GM10847 (cell line): ENCODE measurements around the gene DENND1A.

ENCODE experiments used
- POLR2A ChIP-seq: IDR thresholded peaks from 2 replicates; pipeline ENCODE4 v1.6.1; 2011; ENCODE audit not compliant: insufficient read length; ENCODE audit errors: extremely low read depth

Gene DENND1A

DNA sequence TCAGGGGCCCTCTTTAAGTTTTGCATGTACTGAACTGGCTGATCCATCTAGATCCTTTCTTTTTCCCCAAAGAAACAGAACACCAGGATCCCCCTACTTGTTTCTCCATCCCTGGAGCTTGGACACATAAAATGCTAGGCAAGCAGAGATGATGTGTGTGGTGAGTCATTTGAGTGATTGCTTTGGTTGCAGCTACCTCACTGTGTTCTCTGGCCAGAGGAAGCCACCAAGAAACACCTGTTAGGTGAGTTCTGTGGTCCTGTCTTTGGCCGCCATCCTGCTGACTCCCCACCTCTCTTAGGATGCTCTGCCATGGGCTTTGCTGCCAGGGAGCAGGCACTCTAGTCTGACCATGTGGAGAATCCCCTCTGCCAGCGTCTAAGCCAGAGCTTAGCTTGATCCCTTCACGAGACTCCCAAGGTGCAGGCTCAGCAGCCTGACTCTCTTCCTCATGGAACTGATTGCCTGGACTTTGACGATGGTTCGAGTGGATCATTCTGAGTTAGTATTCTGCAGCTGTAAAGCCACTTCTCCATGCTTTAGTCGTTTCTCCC is 27.3 kb upstream of the DENND1A start:
- TF ChIP-seq POLR2A, result no peak

DNA sequence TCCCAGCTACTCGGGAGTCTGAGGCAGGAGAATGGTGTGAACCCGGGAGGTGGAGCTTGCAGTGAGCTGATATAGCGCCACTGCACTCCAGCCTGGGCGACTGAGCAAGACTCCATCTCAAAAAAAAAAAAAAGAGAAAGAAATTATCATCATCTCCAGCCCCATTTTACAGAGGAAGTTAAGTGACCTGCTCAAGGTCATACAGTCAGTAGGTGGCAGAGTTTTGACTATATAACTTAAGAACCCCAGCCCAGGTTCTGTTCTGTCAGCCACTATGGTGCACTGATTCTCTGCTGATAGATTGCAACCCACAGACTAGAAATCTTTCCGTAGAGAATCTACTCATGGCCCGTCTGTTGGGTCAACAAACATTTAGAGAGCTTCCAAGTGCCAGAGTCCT is 25.7 kb upstream of the DENND1A start:
- TF ChIP-seq POLR2A, result no peak

DNA sequence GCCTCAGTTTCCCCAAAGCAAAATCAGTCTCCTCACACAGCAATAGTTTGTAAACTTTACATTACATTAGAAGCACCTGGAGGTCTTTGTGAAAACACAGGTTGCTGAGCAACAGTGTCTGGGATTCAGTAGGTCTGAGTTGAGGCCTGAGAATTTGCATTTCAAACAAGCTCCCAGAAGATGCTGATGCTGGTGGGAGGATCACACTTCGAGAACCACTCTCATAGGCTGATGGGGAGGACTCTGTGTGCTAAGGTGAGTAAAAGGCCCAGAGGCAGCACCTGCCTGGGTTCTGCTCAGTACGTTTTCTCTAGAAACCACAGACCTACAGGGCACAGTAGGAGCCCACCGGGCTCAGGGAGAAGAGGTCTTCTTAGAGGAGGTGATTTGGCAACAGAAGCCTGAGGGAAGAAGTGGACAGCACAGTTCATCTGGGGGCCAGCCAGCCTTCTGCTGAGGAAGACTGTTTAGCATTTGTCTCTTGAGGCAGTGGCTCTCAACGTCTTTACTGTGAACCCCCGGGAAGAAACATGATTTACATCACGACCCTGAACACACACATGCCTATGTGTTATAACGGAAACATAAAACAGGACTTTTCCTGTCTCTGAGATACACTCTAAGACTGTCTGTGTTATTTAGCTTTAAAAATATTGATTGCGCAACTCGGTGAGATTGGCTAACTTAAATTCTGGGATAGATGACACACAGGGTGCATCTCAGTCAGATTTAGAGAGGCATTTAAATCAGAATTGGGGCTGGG is 24.8 kb upstream of the DENND1A start:
- no peak for TF ChIP-seq POLR2A

DNA sequence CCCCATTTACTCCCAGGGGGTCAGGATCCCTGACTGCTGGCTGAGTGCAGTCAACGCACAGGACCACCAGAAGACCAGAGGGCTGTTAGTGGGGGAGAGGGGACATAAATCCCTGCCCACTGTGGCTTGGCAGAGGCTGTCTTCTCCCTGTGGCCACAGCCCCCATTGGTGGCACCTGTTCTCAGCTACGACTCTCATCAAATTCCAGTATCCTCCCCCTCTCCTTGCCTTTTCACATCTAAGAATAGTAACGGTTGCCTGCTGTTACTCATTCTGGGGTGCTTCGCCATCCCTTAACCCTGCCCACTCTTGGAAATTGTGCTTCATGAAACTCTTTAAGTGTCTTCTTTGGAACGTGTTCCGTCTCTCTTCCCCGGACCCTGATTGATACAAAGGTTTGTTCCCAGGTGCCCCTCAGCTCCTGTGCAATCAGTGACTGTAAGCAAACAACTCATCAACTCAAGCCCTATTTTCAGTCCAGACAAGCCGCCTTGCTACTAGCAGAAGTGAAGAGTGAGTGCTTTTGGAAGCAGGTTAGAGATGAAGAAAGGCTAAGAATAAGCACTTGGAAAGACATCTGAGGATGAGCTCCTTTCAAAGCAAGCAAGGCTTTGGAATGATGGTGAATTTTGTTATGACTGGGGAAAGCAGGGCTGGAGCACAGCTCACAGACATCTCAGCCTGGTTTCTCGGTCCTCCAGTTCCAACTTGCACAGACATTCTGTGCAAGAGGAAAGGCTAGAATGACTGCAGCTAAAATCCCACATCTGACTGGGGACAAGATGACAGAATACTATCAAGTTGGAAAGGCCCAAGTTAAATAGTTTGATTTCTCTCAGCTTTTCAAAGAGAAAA is 22.9 kb upstream of the DENND1A start:
- TF ChIP-seq POLR2A, result no peak

DNA sequence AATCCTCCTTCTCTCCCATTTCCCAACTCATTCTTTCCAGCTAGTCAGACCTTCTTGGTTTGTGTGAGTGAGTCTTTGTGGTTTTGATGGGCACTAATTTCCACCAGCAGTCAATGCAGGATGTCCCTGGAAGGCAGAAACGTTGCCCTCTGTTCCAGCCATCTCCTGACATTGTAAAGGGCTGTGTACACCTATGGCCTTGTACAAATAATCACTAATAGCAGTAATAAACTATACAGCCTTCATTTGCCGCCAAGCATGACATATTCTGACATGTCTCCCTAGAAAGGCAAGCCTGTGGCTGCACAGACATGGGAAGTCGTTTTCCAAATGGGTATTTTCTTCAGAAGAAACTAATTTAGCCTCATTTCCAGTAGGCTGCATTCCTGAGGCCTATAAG is 18.4 kb upstream of the DENND1A start:
- no peak for TF ChIP-seq POLR2A

DNA sequence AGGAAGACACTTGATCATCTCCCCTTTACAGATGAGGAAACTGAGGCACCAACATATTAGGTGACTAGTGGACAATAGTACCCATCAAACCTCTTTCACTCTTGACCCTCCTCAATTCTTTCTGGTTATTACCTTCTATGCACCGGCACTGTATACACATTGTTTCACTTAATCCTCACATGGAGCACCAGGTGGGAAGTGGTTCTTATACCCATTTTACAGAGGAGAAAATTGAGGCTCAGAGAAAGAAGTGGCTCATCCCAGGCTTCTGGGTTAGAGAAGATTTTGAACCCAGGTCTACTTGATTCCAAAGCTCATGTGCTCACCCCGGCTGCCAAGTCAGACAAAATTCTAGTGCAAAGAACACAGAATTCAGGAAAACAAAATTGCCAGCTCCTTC is 17.4 kb upstream of the DENND1A start:
- TF ChIP-seq POLR2A, result no peak

DNA sequence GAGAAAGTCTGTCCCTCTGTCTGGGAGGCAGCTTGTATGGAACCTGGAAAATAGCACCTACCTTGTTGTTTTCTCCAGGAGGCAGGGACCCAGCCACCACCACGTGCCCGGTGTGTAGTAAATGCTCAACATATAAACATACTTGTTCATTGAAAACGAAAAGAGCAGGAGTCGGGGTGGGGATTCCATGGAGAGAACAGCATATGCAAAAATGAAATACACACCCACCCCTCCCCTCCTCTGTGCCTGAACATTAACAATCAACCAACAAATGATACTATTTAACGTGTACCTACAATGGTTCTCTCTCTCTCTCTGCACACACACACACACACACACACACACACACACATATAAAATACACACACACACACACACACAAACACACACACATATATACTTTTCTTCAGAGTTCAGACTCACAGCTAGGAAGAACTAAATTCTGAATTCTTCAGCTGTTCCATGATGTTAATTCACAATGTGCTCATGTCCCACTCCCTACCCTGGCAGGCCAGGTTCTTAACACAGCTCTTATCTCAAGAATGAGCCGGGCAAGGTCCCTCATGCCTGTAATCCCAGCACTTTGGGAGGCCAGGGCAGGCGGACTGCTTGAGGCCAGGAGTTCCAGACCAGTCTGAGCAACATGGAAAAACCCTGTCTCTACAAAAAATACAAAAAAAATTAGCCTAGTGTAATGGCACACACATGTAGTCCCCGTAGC is 16.3 kb upstream of the DENND1A start:
- TF ChIP-seq POLR2A, result no peak

DNA sequence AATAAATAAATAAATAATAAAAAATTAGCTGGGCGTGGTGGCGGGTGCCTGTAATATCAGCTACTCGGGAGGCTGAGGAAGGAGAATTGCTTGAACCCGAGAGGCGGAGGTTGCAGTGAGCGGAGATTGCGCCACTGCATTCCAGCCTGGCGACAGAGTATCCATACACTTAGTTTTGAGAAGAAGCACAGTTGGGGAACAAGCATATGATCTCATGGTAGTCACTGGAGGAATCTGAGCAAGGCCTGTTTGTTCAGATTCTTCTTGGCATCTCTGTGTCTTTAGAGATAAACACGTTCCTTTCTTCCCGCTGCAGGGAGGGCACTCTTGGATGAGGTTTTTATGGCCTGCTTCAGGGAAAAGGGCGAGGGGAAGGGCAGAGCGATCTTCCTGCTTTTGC is 15.6 kb upstream of the DENND1A start:
- no peak for TF ChIP-seq POLR2A

DNA sequence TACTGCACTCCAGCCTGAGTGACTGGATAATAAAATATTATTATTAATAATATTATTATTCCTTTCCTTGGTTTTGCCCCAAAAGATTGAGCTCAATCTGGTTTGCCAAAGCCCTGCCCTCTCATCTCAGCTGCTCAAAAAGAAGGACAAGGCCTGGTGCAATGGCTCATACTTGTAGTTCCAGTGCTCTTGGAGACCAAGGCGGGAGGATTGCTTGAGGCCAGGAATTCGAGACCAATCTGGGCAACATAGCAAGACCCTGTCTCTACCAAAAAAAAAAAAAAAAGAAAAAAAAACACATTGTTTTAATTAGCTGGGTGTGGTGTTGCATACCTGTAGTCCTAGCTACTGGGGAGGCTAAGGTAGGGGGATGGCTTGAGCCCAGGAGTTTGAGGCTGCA is 13.7 kb upstream of the DENND1A start:
- no peak for TF ChIP-seq POLR2A

DNA sequence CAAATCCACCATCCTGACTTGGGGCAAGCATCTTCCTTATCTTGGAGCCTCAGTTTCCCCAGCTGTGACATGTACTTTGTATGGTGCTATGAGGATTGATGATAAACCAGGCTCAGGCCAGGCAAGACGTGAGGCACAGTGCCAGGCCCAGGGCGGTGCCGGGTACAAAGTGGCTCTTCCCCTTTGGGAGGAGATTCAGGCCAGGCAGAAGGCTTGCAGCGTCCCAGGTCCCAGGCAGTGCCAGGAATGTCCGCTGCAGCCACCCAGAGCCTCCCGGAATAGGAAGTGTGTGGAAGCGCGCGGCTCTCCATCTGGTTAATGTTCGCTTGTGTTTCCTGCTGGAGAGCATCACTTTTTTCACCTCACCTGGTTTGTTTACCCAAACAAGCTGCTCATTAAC is 12.6 kb upstream of the DENND1A start:
- no peak for TF ChIP-seq POLR2A

DNA sequence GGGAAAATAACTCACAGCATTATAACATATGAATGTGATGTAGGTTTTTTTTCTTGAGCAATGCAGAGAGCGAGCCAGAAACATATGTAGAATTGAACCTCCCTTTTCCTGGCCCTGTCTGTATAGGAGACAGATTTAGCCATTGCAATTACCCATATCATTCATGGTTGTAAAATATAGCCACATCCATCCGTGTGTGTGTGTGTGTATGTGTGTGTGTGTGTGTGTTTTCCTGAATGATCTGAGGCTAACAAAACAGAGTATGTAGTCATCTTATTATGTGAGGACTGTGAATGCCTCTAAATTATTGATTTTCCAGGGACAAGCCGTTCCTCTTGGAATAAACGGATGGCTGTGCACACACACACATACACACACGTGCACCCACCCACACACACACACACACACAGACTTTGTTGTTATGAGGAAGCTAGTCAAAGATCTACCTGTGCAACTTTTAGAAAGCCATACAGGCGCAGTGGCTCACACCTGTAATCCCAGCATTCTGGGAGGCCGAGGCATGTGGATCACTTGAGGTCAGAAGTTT is 11.7 kb upstream of the DENND1A start:
- no peak for TF ChIP-seq POLR2A

DNA sequence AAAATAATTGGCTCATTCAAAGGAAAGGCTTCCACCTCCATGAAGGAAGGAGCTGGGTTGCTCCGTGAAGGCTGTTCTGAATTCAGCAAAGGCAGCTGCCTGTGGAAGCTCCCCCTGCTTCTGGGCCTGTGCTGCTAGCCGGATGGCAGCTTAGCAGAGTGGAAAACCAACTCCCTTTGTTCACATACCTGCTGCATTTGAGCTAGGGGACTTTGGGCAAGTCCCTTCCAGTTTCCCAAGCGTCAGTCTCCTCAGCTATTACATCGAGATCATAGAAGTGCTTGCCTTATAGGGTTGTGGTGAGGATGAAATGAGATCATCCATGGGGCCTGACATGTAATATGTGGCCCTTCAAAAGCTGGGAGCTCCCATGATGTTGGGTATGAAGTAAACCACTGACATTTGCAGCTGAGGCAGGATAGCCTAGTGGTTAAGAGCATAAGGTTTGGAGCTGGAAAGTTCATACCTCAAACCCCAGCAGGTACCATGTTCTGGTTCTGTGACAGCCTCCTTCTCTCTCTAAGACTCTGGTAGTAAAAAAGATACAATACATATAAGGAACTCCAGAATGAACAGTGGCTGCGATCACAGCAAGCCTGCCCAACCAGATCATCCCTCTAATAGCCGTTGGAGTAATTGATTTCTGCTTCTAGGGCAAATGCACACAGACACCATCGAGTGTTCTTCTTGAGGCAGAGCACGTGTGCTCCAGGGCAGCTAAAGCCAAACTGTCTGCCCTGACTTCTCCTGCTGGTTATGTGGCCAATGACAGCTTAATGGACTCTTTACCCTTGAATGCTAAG is 11.0 kb upstream of the DENND1A start:
- TF ChIP-seq POLR2A, result no peak

DNA sequence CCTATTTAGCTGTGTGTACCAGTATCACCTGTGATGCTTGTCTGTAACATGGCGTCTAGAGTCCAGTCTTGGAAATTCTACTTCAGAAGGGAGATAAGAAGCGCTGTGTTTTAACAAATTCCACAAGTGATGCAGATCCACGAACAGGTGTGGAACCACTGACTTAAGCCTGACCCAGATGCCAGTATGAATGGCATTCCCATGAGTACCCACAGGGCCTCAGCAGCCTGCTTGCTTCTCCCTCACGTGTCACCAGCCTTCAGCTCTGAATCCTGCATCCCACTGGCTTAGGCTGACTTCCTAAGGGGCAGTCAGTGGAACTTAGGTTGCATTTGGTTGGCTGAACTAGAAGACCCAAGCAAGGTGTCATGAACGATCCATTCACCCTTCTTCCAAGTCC is 8.5 kb upstream of the DENND1A start:
- no peak for TF ChIP-seq POLR2A

DNA sequence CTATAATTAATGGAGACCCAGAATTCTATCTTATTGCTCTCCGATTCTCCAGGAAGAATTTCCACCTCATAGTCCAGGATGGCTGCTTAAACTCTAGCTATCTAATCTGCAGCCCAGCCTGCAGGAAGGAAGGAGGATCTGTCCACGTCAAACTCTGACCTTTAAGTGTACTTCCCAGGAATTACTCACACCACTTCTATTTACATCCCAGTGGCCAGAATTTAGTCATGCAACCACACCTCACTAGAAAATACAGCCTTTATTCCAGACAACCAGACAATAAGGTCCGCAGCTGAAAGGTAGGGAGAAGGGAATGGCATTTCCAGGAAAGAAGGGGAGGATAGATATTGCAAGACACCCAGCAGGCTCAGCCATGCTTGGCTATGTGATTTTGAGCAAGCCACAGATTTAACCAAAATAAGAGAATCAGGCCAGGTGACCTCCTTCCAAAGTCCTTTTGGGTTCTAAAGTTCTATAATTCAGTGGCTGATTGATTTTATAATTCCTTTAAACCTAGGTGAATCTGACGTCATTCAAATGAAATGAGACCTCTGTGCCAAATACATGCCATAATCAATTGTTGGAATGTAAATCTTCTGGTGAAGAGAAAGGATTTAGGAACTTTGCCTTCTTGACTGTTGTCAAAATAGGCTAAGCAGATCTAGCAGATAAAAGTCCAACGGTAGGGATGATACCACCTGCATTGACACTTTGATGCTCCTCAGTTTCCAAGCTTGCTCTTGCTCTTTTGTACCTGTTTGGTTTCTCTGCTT is 3.7 kb upstream of the DENND1A start:
- TF ChIP-seq POLR2A, result no peak
